Caco-2 (cell line): ENCODE results near the gene DHRS4. TPM values are rescaled to one million over a fixed set of nuclear protein-coding genes. Genes with fewer than 3 reads are reported as not detected.

Experiments
- BruUV-seq: library from RNA; stranded (reverse); fragments of 400-500 nt; replicated peaks from 2 replicates; lab custom pipeline; 2021; lab: Mats Ljungman, UMichigan
- CTCF ChIA-PET: fragments of 300-600 bp; sonication (Branson Sonifier 250); formaldehyde crosslinking; loops from one replicate; lab custom pipeline; 2022; ENCODE audit warnings: antibody characterized with exemption; lab: Charles Lee
- POLR2A ChIA-PET: fragments of 300-600 bp; sonication (Branson Sonifier 250); formaldehyde crosslinking; loops from one replicate; lab custom pipeline; 2022; ENCODE audit warnings: antibody characterized with exemption; lab: Charles Lee
- DNase-seq, 2 experiments: peaks; one replicate each; pipeline versions ENCODE4 v3.0.0 to v3.0.0-alpha.2; 2020 to 2022
- H3K27me3 ChIP-seq: replicated peaks from 2 replicates; pipeline ENCODE4 v1.6.0; 2011; ENCODE audit warnings: low read length; ENCODE audit not compliant: control insufficient read depth, insufficient read depth
- H3K36me3 ChIP-seq: 2 replicates; pipeline ENCODE4 v1.5.1; 2011; ENCODE audit warnings: low read length; ENCODE audit not compliant: control insufficient read depth, insufficient read depth
- H3K4me1 ChIP-seq: fragments of 250-450 bp; sonication (Bioruptor Pico); 2 replicates; pipeline ENCODE4 v1.5.1; 2020; ENCODE audit warnings: mild to moderate bottlenecking
- H3K4me3 ChIP-seq: 2 replicates; pipeline ENCODE4 v1.5.1; 2011; ENCODE audit warnings: low read depth, mild to moderate bottlenecking, control low read depth, low read length
- H3K9me3 ChIP-seq: fragments of 250-450 bp; sonication (Bioruptor Pico); 2 replicates; pipeline ENCODE4 v1.5.1; 2020; ENCODE audit warnings: mild to moderate bottlenecking, moderate library complexity
- H3K27ac Mint-ChIP-seq: one replicate; pipeline ENCODE4 v1.8.0; 2022; ENCODE audit warnings: mixed read lengths; ENCODE audit not compliant: unreplicated experiment
- H3K27me3 Mint-ChIP-seq: one replicate; pipeline ENCODE4 v1.8.0; 2022; ENCODE audit warnings: mixed read lengths; ENCODE audit not compliant: insufficient read depth, unreplicated experiment
- H3K36me3 Mint-ChIP-seq: one replicate; pipeline ENCODE4 v1.8.0; 2022; ENCODE audit warnings: mild to moderate bottlenecking, mixed read lengths; ENCODE audit not compliant: insufficient read depth, unreplicated experiment
- H3K4me1 Mint-ChIP-seq: one replicate; pipeline ENCODE4 v1.8.0; 2022; ENCODE audit warnings: low read depth, mixed read lengths; ENCODE audit not compliant: unreplicated experiment
- H3K4me3 Mint-ChIP-seq: one replicate; pipeline ENCODE4 v1.8.0; 2022; ENCODE audit warnings: mild to moderate bottlenecking, moderate library complexity, mixed read lengths; ENCODE audit not compliant: unreplicated experiment
- H3K9me3 Mint-ChIP-seq: one replicate; pipeline ENCODE4 v1.8.0; 2022; ENCODE audit warnings: mixed read lengths; ENCODE audit not compliant: unreplicated experiment
- CTCF ChIP-seq, 2 experiments: fragments of 200-600 bp in 1 of 2; IDR thresholded peaks; 1 replicate in 1 of 2; 2 replicates in 1 of 2; pipeline versions ENCODE4 v1.5.1 to v1.8.0; 2011 to 2022; ENCODE audit warnings: antibody characterized with exemption in 1 of 2, control low read depth in 1 of 2, inconsistent platforms in 1 of 2, low read depth in 1 of 2, low read length in 1 of 2, mild to moderate bottlenecking in 1 of 2, moderate library complexity in 1 of 2; ENCODE audit not compliant: insufficient read depth in 1 of 2, severe bottlenecking in 1 of 2, unreplicated experiment in 1 of 2
- intact Hi-C: fragments of 100-400 bp; cut with micrococcal nuclease; formaldehyde crosslinking; loops from one replicate; pipeline ENCODE4 v1.10.0; 2022; ENCODE audit not compliant: unreplicated experiment
- total RNA-seq: library from RNA; stranded (reverse); gene quantifications from 2 replicates; pipeline ENCODE4 v1.2.3, GENCODE V29; 2022

Gene DHRS4
- total RNA-seq, 1 experiment from 2014 or later: 8.6 TPM

- no peak overlapping the region for H3K4me3 ChIP-seq
Measured at GRCh38 chr14:23910876-23911210, 42.7 kb upstream of the DHRS4 start.

GRCh38 chr14:23915559-23915958 lies 38.0 kb upstream of the DHRS4 start:
- POLR2A ChIA-PET: no interaction called here

More at GRCh38 chr14:23910876-23911210, 42.7 kb upstream of the DHRS4 start:
- DNase-seq: no peak
- H3K9me3 ChIP-seq: no peaks in the 10 kb centered on the region
- H3K36me3 ChIP-seq: no peaks in the 10 kb centered on the region
- BruUV-seq: no TSS peak
- Mint-ChIP-seq H3K9me3 (no peaks in the 10 kb centered on the region), H3K27ac (no peak overlapping the region), H3K36me3 (peaks cover 6% of the 10 kb centered on the region), H3K27me3 (peaks cover 15% of the 10 kb centered on the region), H3K4me1 (no peaks in the 10 kb centered on the region), H3K4me3 (no peak overlapping the region)
- no peak for TF ChIP-seq CTCF (IDR thresholded peaks at IDR 0.05; ENCODE audit: insufficient read depth in 1 of 2, low read depth in 1 of 2, low read length in 1 of 2, severe bottlenecking in 1 of 2, unreplicated experiment in 1 of 2)
- CTCF ChIA-PET: interaction anchor here (0.6 to 2.4 kb wide), 20 partner anchors 10 to 343 kb away, joined by 3 to 55 read pairs (median 4); partner anchors contain the start of gene AP1G2
- H3K4me1 ChIP-seq: no peaks in the 10 kb centered on the region
- no peaks in the 10 kb centered on the region for H3K27me3 ChIP-seq
- POLR2A ChIA-PET: no interaction called here
- intact Hi-C loops: loop anchor here (1.0 kb wide), 5 partner anchors 142 to 322 kb away; no protein-coding TSS in a partner anchor

GRCh38 chr14:23916004-23916403 lies 37.6 kb upstream of the DHRS4 start:
- DNase-seq: no peak
- CTCF ChIA-PET: no interaction called here
- intact Hi-C loops: no loop called here
- Mint-ChIP-seq H3K4me1 (no peaks in the 10 kb centered on the region), H3K36me3 (peaks cover 6% of the 10 kb centered on the region), H3K4me3 (no peak overlapping the region), H3K27me3 (peaks cover 14% of the 10 kb centered on the region), H3K9me3 (no peaks in the 10 kb centered on the region), H3K27ac (no peak overlapping the region)
- TF ChIP-seq CTCF (IDR thresholded peaks at IDR 0.05; ENCODE audit: insufficient read depth in 1 of 2, low read depth in 1 of 2, low read length in 1 of 2, severe bottlenecking in 1 of 2, unreplicated experiment in 1 of 2): no peak
- Histone ChIP-seq H3K9me3 (no peaks in the 10 kb centered on the region), H3K4me1 (no peaks in the 10 kb centered on the region), H3K4me3 (no peak overlapping the region), H3K27me3 (no peaks in the 10 kb centered on the region), H3K36me3 (no peaks in the 10 kb centered on the region)
- POLR2A ChIA-PET: no interaction called here
- BruUV-seq: no TSS peak

More at GRCh38 chr14:23915559-23915958, 38.0 kb upstream of the DHRS4 start:
- H3K9me3 Mint-ChIP-seq: no peaks in the 10 kb centered on the region
- Histone ChIP-seq H3K36me3 (no peaks in the 10 kb centered on the region), H3K4me1 (no peaks in the 10 kb centered on the region), H3K27me3 (no peaks in the 10 kb centered on the region), H3K4me3 (no peak overlapping the region), H3K9me3 (no peaks in the 10 kb centered on the region)
- H3K4me3 Mint-ChIP-seq: no peak overlapping the region
- CTCF ChIA-PET: no interaction called here
- no peak for TF ChIP-seq CTCF (IDR thresholded peaks at IDR 0.05; ENCODE audit: insufficient read depth in 1 of 2, low read depth in 1 of 2, low read length in 1 of 2, severe bottlenecking in 1 of 2, unreplicated experiment in 1 of 2)
- H3K4me1 Mint-ChIP-seq: no peaks in the 10 kb centered on the region
- H3K27ac Mint-ChIP-seq: no peak overlapping the region
- intact Hi-C loops: no loop called here
- peaks cover 14% of the 10 kb centered on the region for H3K27me3 Mint-ChIP-seq
- peaks cover 6% of the 10 kb centered on the region for H3K36me3 Mint-ChIP-seq
- no TSS peak for BruUV-seq
- no peak for DNase-seq
